ENCODE data around the gene OPN5.

Gene OPN5

GRCh38 chr6:47859175-47859574 lies 77.3 kb downstream of the OPN5 start:
- no peak for DNase-seq (ENCODE audit: low read depth in 2 of 2)

GRCh38 chr6:47862731-47863130 lies 80.9 kb downstream of the OPN5 start:
- no peak for DNase-seq (ENCODE audit: low read depth in 2 of 2)

- DNase-seq (ENCODE audit: low read depth in 2 of 2): no peak
Observed at GRCh38 chr6:47865206-47865605, 83.4 kb downstream of the OPN5 start.

DNA sequence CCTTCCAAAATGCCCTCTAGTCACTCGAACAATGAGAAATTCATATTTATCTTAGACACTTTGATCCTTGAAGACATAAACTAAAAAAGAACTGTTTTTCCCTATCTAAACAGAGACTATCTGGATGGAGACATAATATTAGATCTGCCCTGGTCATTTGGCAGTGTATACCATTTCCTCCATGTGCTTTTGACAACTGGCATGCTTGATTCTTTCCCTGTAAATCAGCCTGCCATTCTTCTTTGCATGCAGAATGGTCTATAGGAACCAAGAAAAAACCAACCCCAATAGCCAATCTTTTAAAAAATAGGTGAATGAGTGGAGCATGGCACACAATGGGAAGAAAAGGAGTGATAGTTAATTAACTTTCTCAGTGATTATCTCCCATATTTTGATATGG lies 93.8 kb downstream of the OPN5 start:
- no peak for DNase-seq (ENCODE audit: low read depth in 2 of 2)
